NCI-H128 (cell line): ENCODE results near the gene ARHGAP15.

Source experiments
- DNase-seq: peaks from one replicate; lab custom pipeline; 2025; ENCODE audit not compliant: unreplicated experiment; lab: John Stamatoyannopoulos, UW

The ARHGAP15 gene

DNA sequence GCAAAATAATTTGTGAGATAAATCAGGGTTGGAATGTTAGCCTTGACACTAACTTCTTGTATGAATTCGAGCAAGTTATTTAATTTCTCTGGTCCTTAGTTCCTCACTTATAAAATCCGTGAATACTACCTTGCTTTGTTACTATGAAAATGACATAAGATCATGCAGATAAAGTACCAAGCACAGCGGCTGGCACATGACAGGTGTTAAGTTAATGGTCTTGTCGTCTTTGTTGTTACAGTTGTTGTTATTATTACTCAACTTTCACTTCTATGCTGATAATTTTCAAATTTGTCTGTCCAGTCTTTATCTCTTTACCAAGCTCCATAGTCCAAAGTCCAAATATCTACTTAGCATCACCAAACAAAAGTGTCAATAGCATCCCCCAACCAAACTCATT, 482.1 kb downstream of the ARHGAP15 start:
- DNase-seq, result no peak

DNA sequence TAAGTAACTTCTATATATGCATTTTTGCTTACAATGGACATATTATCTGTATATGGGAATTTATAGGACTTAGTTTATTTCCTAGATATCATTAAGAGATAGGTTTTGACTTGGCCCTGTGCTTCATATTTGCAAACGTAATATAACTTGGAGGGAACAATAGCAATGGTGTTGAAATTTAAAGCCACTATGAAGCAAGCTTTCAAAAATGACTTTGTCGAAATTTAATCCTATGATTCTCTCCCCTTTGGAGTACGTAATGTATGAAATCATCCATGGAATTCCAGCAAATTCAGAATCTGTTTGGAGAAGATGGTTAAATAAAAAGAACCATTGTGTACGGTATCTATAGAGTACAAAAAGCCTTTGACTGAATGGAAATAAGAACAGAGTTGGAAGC, 486.3 kb downstream of the ARHGAP15 start:
- DNase-seq, result no peak

DNA sequence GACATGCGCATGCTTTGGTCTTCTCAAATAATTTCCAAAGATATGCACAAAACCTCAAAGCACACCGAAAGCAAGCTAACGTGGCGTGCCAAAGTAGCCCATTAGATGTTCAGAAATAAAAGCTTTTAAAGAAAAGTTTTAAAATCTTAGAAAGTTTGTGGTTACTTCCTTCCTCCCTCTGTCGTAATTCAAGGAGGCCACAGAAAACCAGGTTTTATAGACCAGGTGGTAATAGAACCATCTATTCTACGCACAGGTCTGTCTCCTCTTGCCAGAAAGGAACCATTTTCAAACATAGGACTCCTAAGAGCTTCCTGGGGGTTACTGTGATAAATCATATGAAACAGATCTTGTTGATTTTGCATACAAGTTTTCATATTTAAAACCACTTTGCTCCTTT, 487.2 kb downstream of the ARHGAP15 start:
- no peak for DNase-seq

DNA sequence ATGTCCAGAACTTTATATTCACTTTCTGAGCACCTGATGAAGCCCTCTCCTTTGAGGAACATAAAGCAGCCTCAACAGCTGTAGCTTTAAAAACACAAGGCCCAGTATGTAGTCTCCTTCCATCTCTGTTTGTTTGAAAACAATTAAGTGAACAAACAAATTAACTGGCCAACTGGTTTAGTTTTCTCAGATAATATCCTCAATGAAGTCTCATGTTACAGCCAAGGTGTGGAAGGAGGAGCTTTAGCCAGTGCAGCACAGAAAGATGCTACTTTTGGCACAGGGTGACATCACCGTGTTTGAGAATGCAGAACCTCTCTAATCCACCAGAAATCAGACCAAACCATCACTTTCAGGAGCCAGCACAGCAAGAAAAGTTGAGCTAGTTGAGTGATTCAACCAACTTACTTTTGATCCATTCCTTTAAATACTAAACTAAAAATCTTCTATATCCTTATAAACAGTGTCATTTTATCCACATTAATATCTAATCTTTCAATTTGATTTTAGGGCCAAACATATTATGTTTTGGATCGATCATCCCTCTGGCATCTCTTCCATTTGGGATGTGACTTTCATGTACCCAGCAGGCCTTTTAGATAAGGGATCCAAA, 488.7 kb downstream of the ARHGAP15 start:
- DNase-seq, result no peak

DNA sequence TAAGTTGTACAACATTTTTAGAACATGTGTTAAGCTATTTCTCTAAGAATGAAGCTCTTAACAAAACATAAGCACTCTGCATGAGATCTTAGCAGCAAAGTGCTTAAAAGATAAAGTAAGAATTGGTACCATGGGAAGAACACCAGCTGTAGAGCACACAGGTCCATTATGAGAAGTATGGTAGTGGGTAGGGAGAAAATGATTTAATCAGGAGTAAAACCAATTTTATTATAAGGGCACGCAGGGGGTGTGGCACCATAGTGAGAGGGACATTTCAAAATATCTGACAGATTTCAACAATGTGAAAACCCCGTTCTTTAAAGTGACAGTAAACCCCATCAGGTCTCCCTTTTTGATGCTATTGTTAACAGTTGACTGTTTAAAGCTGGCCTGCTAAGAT, 492.9 kb downstream of the ARHGAP15 start:
- DNase-seq, result no peak

DNA sequence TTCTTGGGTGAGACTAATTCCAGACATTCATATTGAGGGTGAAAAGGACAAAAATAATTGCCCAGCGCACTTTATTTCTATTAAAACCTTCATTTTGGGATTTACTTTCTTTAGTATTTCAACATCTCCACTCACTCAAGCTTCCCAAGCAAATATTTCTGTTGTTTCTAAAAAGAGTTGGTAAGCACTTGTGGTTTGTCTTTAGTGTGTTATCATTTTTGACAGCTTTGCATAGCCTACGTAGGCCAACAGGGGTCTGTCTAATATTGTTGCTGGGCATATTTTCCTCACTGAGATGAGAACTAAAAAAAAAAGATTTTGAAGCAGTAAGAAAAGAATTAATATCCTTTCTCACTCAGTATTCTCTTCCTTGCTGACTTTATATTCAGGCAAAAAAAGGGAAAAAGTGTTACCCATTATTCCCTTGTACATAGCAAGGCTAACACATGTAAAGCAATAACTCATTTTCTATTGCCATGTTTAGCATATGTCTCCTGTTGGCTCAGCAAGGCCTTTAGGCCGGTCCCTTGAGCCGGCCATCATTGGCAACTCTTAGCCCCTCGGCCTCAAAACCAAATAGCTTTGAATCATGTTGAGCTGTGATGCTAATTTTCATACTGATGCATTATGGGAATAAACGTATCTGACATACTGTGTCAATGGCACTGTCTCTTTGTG, 494.2 kb downstream of the ARHGAP15 start:
- no peak for DNase-seq

DNA sequence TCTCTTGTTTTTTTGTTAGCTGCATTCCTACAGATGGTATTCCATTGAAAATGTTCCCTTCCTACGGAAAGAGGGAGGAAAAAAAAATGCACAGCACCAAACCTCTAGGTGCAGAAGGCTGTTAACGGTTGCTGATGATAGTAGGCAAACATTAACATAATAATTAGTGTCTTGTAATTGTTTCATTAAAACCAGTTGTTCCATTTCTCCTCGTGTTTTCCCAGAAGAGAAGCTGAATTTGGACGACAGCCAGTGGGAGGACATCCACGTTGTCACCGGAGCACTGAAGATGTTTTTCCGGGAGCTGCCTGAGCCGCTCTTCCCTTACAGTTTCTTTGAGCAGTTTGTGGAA, 494.7 kb downstream of the ARHGAP15 start:
- DNase-seq, result no peak

DNA sequence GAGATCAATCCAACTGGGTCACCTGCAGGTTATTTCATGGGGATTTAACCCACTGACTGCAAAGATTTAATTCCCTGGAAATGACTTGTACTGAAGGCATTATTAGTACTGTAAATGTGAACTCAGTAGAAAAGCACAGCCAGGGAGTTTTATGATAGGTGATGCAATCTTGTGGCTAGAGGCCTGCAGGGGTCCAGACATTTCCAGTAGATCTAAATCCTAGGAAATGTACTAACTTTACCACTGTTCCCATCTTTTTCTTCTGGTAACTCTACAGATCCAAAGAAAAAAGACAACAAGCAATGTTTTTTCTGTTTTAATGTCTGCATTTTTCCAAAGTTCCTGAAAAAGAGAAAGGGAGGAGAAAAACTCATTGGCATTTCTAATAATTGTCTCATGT, 500.1 kb downstream of the ARHGAP15 start:
- DNase-seq, result no peak

DNA sequence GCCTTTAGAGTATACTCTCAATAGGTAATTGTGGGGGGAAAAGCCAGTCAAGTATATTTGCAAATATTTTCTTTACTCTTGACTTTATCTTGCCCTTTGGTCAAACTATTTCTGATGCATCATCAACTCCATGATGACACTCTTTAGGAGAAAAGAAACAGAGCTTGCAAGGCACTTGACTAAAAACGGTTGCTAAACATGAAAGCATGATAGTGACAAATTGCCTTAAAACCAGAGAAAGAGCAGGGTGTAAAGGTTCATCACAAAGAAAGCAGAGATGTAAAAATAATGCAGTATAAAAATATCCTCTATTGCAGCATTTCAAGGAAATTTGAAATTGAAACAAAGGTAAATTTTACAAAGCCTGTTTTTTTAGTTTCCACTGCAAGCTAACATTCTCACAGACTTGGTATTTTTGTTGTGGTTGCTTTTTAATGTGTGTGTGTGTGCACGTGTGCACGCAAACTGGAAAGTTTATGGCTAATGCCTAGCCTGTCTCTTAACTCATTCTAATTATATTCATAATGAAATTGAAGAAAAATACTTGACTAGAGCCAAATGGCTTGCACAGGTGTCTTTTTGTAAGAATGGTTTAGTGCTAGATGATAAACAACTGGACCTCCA, 503.6 kb downstream of the ARHGAP15 start:
- no peak for DNase-seq

DNA sequence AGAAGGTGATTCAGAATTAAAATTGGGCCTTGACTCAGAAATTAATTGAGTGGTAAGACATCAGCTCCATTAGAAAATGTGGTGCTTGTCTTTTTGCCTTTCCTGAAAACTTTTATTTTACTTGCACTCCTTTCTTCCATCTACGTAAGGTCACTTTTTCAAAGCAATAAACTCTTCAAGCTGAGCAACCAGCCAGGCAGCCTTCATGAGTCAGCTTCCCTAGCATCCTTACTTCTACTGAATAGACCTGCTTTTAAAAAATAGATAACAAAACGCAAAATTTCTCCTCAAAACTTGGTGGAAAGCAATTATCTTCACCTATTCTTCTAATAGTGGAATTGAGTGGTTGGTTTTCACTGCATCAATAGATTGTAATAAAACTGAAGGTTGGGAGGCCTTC, 504.2 kb downstream of the ARHGAP15 start:
- no peak for DNase-seq

DNA sequence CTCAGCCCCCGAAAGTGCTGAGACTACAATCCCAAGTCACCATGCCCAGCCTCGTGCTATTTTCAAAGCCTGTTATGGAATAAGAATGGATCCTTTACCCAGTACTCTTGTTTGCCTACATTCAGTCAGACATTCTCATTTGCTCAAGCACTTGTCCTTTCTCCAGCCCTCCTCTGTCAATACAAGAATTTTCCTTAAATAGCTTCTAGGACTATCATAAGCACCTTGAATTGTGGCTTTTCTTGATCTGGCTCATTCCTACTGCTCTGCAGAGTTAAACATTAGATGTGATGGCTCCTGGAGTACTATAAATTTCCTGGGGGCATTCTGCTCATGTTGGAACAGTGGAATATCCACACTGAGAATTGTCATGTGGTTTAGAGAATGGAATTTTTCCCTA, 506.1 kb downstream of the ARHGAP15 start:
- no peak for DNase-seq

DNA sequence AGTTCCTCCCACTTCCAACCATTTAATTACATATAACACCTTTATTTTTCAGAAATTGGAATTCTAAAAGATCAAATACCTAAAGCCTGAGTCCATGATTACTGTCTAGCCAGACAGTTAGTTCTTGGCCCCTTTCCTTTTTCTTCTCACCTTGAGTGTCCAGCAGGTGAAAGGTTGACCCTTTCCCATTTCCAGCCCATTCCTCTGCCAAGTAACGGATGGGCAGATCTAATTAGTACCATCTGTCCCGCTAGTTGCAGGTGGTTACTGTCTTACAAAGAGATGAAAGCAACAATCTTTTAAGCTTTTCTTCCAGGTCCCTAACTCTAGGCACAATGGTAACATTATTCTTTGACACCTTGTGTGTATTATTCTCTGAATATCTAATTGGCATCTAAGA, 506.7 kb downstream of the ARHGAP15 start:
- no peak for DNase-seq

DNA sequence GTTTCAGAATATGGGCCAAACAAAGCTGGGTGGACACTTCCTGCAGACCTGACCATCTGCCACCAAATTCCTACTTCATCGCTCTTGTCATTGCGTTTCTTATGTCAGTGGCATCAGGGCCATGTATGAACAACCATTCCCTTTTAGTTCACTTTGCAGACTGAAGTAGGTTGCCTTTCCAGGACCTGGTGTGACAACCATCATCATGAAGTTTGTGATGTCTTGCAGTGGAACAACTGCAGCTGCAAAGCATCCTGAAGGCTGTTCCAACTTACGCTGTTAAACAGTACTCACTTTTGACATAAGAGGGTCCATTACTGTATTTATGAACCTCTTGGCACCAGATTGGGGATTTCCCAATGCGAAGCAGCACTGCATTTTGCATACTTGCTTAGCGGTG, 511.6 kb downstream of the ARHGAP15 start:
- DNase-seq, result no peak

DNA sequence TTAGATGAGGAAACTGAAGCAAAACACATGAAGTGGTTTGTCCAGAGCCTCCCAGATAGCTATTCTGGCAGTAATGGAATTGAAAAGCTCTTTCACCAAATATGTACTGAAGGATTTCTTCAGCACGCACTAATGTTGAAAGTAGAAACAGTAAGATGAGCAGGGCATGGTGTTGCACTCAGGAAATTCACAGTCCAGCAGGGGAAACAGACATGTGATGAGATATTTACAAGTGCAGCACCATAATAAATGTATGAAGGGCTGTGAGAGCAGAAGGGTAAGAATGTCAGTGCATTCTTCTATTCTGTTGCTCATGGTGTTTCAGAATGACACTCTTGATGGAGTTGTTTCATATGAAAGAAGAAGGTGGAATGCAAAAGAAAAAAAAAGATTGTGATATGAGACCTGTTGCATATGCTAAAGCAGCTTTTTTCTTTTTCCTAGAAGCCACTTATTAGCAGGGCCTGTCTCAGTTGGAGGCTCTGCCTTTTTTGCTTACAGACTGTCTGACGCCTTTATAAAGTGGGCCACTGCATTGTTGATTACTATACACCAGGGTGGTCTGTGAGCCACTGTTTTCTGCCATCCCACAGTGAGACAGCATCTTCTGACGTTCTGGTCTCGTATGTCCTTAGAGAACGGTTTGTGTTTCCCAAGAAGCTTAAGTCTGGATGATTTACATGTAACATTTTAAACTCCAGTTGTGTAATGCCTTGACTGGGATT, 516.9 kb downstream of the ARHGAP15 start:
- DNase-seq, result no peak

DNA sequence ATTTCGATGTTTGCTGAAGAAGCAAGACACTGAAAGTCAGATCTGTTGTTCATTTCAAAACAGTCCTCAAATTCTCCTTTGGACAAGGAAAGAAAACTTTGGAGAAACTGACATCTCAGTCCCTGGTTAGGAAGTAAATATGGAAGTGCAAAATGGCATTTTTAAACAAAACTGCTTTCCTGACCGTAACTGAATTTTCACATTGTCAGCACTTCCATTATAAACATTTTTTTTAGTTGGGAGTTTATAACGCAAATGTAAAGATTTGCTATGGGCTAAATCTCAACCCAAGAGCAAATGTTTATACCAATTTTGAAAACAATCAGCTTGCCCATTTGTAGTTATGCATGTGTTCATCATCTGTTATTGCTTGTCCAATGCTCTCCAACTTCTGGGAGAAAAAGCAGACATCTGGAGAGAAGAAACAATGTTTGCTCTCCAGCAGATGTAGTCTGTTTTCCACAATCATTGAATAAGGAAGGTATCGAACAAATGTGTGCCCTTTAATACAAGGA, 520.1 kb downstream of the ARHGAP15 start:
- no peak for DNase-seq

DNA sequence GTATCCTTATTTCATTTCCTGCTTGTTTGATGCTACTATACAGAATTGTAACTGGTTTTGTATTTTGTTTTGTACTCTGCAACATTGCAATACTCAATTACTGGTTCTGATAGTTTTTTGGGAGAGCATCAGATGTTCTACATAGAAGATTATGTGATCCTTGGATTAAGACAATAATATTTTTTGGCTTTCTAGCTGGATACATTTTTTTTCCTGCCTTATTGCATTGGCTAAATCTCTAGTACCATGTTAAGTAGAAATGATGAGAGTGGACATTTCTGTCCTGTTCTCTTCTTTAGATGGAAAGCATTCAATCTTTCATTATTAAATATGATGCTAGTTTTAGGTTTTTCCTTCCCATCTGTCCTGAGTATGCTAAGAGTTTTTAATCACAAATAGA, 523.5 kb downstream of the ARHGAP15 start:
- DNase-seq, result no peak

DNA sequence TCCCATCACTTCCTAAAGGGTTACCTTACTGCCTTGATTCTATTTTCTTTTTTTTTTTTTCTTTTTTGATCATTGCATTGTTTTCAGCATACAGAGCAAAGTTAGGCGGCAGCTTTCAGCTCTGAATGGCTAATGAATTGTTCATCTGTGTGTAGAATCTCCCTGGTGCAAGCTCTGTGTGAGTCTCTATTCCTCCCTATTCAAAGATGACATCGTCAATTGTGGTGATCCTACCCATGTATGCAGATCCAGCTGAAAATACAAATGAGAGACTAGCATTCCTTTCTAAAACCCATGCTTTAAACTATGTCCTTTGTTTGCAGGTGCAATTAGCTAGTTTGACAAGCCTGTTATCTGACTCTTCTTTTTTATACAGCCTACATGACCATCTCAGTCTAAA, 539.0 kb downstream of the ARHGAP15 start:
- no peak for DNase-seq

DNA sequence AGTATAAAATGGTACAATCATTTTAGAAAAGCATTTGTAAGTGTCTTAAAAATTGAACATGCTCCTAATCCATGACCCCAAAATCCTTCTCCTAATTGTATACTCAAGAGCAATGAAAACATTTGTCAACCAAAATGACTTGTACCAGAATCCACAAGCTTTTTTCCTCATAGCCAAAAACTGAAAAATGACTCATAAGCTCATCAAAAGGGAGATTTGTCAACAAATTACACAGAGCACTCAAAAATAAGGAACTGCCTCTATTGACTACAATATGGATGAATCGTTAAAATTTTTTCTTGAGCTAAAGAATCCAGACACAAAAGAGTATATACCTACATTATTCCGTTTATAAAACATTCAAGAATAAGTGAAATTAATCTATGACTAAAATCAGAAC, 544.8 kb downstream of the ARHGAP15 start:
- no peak for DNase-seq

DNA sequence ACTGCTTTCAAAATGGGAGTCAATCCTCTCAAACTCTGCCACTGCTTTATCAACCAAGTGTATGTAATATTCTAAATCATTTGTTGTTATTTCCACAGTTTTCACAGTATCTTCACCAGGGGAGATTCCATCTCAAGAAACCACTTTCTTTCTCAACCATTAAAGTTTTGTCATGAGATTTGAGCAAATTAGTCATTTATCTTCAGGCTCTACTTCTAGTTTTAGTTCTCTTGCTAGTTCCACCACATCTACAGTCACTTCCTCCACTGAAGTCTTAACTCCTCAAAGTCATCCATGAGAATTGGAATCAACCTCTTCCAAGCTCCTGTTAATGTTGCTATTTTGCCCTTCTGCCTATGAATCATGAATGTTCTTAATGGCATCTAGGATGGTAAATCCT, 545.8 kb downstream of the ARHGAP15 start:
- DNase-seq, result no peak

DNA sequence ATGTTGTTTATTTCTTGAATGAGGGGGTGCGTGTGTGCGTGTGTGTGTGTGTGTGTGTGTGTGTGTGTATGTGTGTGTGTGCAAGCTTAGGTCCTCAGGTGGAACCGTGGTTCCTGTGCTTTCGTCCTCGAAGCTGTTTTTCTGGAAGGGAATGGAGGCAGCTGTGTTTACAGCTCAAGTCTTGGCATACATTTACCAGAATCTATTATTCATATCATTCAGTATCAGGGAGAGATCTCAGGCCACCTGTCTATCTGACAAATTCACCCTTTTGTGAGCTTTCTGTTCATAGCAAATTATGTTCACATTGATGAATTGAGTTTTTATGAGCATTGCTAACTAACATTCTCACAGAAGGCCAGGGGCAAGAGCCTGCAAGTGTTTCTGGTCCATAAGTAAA, 550.4 kb downstream of the ARHGAP15 start:
- DNase-seq, result no peak

DNA sequence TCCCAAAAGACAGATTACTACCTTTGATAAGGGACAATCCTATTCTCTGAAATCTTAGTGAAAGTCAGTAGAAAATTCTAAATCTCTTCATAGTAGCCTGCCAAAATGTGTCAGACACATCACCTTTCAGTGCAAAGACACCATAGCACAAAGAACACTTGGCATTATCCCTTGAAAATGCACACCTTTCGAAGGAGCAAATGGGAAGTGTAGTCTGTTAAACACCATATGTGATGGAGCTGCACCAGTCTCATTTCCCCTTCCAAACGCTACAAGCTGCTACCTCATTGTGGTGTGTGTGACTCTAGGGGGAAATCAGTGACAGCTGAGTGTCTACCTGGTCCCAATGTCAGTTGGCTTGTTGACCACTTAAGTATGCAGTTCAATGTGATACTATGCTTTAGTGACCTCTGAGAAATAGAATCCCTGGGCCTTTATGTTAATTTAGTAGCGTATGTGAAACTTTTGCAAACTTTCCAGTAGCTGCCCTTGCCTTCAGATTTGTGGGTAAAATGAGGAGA, 551.7 kb downstream of the ARHGAP15 start:
- DNase-seq, result no peak
